Type B pancreatic cell (in vitro differentiated cells): ENCODE data around the gene TYRO3. TPM values are rescaled to one million over a fixed set of nuclear protein-coding genes. Genes with fewer than 3 reads are reported as not detected.

ENCODE experiments used
- DNase-seq: peaks from one replicate; pipeline ENCODE4 v3.0.0; 2021; ENCODE audit warnings: mixed read lengths; ENCODE audit not compliant: unreplicated experiment; ENCODE audit errors: extremely low spot score
- H3K27ac Mint-ChIP-seq: 2 replicates; pipeline ENCODE4 v1.8.0; 2021; ENCODE audit warnings: mild to moderate bottlenecking, mixed read lengths
- H3K27me3 Mint-ChIP-seq: 2 replicates; pipeline ENCODE4 v1.8.0; 2021; ENCODE audit warnings: mixed read lengths
- H3K36me3 Mint-ChIP-seq: 2 replicates; pipeline ENCODE4 v1.8.0; 2021; ENCODE audit warnings: mixed read lengths
- H3K4me1 Mint-ChIP-seq: one replicate; pipeline ENCODE4 v1.8.0; 2021; ENCODE audit warnings: mixed read lengths; ENCODE audit not compliant: unreplicated experiment
- H3K4me3 Mint-ChIP-seq: 2 replicates; pipeline ENCODE4 v1.8.0; 2021; ENCODE audit warnings: mild to moderate bottlenecking, mixed read lengths
- H3K9me3 Mint-ChIP-seq: 2 replicates; pipeline ENCODE4 v1.8.0; 2021; ENCODE audit warnings: mixed read lengths
- CTCF ChIP-seq: fragments of 200-600 bp; sonication (generic); conservative IDR thresholded peaks from 2 replicates; pipeline ENCODE4 v1.5.0; 2021; ENCODE audit warnings: antibody characterized with exemption, mild to moderate bottlenecking
- total RNA-seq: library from RNA; stranded (reverse); gene quantifications from 2 replicates; pipeline ENCODE4 v1.2.1, GENCODE V29; 2021; ENCODE audit warnings: low replicate concordance

The TYRO3 gene
- total RNA-seq, 1 donor from 2014 or later: 43.0 TPM

DNA sequence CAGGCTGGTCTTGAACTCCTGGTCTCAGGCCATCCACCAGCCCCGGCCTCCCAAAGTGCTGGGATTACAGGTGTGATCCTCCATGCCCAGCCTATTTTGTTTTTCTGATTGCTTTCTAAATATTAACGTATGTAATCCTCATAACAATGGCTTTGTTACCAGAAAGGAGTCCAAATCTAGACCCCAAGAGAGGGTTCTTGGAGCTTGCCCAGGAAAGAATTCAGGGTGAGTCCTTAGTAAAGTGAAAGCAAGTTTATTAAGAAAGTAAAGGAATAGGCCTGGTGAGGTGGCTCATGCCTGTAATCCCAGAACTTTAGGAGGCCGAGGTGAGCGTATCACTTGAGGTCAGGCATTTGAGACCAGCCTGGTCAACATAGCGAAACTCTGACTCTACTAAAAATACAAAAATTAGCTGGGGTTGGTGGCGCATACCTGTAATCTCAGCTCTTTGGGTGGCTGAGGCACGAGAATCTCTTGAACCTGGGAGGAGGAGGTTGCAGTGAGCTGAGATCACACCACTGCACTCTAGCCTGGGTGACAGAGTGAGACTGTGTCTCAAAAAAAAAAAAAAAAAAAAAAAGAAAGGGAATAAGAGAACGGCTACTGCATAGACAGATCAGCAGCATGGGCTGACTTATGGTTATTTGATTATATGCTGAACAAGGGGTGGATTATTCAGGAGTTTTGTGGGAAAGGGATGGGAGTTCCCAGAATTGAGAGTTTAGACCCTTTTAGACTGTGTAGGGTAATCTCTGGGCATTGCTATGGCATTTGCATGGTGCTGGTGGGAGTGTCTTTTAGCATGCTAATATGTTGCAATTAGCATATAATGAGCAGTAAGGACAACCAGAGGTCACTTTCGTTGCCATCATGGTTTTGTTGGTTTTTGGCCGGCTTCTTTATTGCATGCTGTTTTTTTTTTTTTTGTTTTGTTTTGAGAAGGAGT is 36.1 kb downstream of the TYRO3 start:
- Mint-ChIP-seq H3K36me3 (no peaks in the 10 kb centered on the region), H3K27me3 (peaks cover 2% of the 10 kb centered on the region), H3K4me1 (no peaks in the 10 kb centered on the region), H3K9me3 (no peaks in the 10 kb centered on the region), H3K27ac (no peak overlapping the region), H3K4me3 (no peak overlapping the region)
- DNase-seq: no peak
- TF ChIP-seq CTCF: no peak

- no peak for TF ChIP-seq CTCF
- Mint-ChIP-seq H3K27ac (no peak overlapping the region), H3K27me3 (no peaks in the 10 kb centered on the region), H3K36me3 (no peaks in the 10 kb centered on the region), H3K9me3 (no peaks in the 10 kb centered on the region), H3K4me3 (no peak overlapping the region), H3K4me1 (no peaks in the 10 kb centered on the region)
- DNase-seq: no peak
Measured at GRCh38 chr15:41596972-41597371, 38.0 kb downstream of the TYRO3 start.

DNA sequence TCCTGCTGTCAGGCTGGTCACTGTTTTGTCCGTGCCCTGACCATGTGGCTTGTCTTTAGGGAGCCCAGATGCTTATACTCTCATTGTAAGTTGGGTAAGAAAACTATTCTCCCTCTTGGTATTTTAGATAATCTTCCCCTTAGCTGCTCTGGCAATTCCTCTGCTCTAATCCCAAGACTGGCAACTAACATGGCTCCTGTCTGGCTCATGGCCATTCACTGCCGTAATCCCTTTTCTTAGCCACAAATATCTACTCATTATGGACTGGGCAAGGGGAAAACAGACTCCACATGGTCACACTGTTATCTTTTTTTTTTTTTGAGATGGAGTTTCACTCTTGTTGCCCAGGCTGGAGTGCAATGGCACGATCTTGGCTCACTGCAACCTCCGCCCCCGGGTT is 38.8 kb downstream of the TYRO3 start:
- Mint-ChIP-seq H3K9me3 (no peaks in the 10 kb centered on the region), H3K4me3 (no peak overlapping the region), H3K27ac (no peak overlapping the region), H3K36me3 (no peaks in the 10 kb centered on the region), H3K4me1 (no peaks in the 10 kb centered on the region), H3K27me3 (no peaks in the 10 kb centered on the region)
- no peak for TF ChIP-seq CTCF
- no peak for DNase-seq

DNA sequence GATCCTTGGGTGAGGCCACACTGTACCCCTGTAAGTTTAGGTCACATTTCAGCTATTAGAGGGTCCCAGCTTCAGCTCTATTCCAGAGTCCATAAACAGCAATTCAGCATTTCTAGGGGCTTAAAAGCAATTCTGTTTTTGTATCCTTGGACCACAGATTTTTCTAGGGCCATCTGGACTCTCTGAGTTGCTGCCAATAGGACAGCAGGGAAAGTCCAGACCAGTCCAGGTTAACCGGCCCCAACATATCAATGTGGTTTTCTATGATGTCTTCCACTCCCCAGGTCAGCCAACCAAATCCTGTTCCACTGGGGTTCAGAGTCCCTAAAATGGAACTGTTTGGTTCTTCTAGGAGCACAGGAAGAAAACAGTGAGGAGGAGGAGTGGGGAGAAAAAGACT is 40.0 kb downstream of the TYRO3 start:
- no peaks in the 10 kb centered on the region for H3K9me3 Mint-ChIP-seq
- H3K4me1 Mint-ChIP-seq: peaks cover 5% of the 10 kb centered on the region
- no peaks in the 10 kb centered on the region for H3K36me3 Mint-ChIP-seq
- DNase-seq: no peak
- H3K4me3 Mint-ChIP-seq: no peak overlapping the region
- TF ChIP-seq CTCF: no peak
- H3K27ac Mint-ChIP-seq: no peak overlapping the region
- H3K27me3 Mint-ChIP-seq: peaks cover 5% of the 10 kb centered on the region

GRCh38 chr15:41603411-41603935 is 44.5 kb downstream of the TYRO3 start:
- no peaks in the 10 kb centered on the region for H3K36me3 Mint-ChIP-seq
- no peak for TF ChIP-seq CTCF
- peaks cover 5% of the 10 kb centered on the region for H3K27me3 Mint-ChIP-seq
- H3K4me1 Mint-ChIP-seq: peaks cover 16% of the 10 kb centered on the region
- no peak overlapping the region for H3K27ac Mint-ChIP-seq
- no peak for DNase-seq
- peak overlapping the region; percentile 64 for H3K4me3 Mint-ChIP-seq
- no peaks in the 10 kb centered on the region for H3K9me3 Mint-ChIP-seq
